NCI-H2107 treated with DMSO at 0.1 percent for 48 hours (cell line): ENCODE measurements around the gene CASP7.
"Not testable (repeated sequence)": the region's sequence is repeated elsewhere in the genome, so short reads cannot be mapped to it uniquely, and the experiment has no call there.

Experiments
- DNase-seq: peaks from one replicate; lab custom pipeline; 2025; ENCODE audit not compliant: unreplicated experiment; lab: John Stamatoyannopoulos, UW

CASP7 gene

DNA sequence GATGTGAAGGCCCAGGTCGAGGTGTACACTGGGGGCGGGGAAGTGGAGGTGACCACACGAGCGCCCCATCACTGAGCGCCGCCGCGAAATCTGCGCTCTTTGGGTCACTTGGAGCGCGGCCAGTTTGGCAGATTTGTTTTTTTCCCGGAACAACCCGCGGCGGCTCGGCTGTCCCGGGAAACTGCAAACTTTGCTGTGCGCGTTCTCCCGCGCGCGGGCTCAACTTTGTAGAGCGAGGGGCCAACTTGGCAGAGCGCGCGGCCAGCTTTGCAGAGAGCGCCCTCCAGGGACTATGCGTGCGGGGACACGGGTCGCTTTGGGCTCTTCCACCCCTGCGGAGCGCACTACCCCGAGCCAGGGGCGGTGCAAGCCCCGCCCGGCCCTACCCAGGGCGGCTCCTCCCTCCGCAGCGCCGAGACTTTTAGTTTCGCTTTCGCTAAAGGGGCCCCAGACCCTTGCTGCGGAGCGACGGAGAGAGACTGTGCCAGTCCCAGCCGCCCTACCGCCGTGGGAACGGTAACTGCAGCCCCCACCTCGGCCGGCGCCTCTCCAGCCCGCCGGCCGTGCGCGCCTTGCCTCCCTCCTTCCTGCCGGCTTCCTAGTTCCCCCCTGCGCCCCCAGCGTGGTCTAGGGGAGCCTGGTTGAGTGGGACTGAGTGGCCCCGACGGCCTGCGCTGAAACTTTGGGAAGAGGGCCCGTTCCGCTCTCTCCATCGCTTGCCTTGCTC, at the start of gene CASP7:
Gene CASP7 (plus strand): TSS at position 450 of the 727 bp plus-strand sequence. CDS start 17,582 bp downstream, outside the sequence.
- DNase-seq = peak; percentile 17

DNA sequence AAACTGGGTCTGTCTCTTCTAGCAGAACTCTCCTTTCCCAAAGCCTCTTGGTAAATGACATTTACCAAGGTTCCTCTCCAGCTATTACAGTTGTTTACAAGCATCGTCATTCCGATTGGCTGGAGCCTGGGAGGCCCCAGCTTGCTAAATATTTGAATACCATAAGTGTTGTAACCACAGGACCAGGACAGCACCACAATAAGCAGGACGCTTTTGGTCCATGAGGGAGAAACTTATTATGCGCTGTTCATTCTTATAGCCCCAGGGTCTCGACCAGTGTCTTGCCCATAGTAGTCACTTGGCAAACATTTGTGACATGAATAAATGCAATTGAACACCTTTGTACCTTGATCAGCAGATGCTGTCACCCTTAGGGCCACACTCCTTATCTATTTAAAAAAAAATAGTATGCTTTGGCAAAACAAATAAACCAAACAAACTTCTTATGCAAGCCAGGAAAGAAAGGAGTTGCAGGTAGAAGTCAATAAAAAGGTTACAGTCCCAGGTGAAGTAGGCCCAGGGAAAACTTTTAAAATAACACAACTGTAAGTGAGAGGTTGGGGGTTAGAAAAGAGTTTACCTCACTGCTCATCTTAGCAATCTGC, 48.7 kb upstream of the CASP7 start:
- no peak for DNase-seq

DNA sequence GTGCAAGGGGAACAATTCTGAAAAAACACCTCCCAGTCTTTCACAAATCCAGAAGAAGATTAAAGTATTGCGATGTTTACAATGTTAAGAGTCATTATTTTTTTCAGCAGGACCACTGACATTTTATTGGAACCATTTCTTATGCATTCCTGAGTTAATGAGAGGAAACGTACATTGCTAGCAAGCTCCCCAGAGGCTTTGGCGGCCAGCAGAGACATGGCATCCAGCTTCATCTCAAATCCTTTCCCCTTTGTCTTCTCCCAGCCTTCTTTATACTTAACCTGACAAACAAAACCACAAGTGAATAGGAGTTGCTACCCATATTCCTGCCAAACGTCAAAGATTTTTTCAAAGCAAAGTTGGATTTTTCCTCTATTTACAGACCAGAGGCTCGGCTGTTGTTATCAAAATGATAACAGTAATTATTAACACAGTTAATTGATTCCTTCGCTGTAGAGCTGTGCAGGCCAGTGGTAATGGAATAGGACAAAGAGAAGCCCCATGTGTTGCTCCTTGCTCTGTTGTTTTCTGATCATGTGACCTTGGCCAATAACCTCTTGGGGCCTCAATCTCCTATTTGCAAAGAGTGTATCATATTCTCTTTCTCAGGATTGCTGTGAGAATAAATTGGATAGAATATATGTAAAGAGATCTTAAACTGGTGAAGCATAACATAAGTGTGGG, 47.9 kb upstream of the CASP7 start:
- peak; percentile 53 for DNase-seq

DNA sequence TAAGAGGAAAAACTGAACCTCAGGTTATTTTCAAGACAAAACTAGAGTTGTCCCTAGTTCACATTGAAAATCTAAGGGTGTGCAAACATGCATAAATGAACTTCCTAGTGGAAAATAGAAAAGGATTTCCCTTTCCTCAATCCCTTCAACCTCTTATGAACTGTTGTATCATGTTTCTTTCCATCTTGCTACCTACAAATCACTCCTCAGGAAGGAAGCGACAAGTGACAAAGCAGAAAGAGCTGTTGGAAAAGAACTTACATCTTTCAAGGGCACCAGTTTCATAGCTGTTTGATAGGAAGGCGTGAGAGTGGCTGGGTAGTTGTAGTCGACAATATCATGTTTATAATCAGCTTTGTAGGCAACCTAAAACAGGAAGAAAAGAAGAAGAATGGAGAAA, 39.7 kb upstream of the CASP7 start:
- DNase-seq = no peak

DNA sequence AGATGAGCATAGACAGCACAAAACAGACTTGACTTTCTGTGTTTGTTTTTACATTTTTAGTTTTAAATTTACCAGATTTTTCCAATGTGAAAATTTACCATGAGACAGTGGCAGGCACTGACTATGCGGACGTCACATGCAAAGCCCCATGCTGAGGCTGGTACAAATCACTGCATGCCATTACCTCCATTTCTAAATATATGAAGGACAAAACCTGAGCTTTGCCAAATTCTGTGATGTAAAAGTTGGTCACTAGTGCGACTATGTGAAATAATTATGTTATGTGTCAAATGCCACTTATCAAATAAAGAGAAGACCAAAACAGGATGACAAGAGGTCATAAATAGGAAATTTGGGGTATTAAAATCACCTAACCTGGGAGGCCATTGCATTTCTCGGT, 38.0 kb upstream of the CASP7 start:
- DNase-seq = no peak

DNA sequence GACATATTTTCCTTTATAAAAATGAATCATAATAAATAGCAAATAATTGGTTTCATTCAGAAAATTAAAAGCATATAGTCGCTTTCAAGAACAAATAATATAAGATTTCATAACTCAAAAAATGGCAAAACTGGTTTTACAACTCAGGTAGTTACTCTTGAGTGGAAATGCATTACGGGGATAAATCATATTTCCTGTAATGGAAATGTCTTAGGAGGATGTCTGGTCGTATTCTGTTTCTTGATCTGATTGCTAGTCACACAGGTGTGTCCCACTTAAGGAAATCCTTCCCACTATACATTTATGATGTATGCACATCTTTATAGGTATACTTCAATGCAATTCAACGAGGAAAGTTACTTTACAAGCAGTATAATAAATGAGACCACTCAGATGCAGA, 36.5 kb upstream of the CASP7 start:
- DNase-seq = no peak

DNA sequence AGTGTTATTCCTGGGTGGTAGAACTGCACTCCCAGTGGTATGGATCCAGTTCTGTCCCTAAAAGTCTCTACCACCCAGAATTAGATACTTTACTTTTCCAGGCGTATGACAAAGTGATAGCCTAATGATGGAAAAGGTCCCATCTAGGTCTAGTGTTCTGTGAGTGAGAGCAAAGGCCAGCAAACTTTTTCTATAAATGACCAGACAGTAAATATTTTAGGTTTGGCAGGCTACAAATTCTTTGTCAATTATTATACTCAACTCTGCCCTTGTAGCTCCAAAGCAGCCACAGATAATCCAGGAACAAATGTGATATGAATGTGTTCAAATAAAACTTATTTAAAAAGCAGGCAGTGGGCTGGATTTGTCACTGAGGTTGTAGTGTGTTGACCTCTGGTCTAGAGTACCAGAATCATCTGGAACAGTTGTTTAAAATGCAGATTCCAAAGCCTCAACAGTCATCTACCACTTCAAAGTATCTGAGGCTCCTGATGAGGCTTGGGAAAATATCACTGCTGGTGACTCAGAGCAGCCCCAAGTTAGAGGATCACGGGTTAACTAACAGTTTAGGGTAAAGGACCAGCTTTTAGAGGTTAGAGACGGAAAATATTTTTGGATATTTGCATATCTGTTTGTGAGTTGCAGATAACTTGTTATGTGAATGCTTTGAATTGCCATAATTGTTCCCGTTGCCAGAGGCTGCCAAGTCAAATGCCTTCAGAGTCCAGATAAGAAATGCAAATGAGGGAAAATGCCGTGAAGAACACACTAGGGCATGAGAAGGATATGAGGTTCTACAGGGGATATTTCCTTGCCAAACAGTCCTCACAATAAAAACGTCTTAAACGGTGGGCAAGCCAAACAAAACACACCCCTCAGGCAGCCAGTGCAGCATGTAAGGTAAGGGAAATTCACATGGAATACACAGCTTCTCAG, 35.3 kb upstream of the CASP7 start:
- no peak for DNase-seq

DNA sequence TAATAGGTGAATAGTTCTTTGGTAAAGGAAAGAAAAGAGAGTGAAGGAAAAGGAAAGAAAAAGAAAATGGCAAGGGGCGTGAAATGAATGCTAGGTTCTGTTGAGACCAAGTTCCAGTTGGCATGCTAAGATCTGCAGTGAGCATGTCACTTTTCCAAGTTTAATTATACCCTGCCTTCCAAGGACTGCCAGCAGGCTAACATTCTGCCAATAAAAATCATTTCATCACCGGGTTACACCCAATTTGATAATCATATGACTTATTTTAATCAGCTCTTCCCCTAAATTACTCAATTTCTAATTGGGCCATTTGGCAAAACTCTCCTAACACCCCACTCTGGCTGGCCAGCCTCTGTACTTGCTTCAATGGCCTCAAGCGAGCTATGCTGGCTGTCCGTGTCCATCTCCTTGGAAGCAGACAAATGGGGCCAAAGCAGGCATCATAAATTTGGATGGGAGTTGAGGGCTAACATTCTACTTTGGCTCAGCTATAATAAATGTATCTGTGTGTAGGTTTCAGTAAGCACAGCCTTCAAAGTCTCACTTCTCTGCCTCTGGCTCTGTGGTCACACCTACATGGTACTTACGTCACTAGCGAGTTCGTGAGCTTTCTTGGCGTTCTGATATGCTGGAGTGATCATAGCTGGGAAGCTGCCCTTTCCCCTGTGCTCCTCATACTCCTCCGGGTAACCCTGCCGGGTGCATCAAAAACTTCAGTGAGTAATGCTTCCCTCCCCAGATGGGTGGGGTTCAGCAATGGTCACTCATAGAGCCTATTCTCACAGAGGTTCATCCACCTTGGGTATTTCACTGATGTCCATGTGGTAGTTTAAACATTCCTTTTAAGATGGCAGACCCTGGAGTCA, 33.1 kb upstream of the CASP7 start:
- no peak for DNase-seq

DNA sequence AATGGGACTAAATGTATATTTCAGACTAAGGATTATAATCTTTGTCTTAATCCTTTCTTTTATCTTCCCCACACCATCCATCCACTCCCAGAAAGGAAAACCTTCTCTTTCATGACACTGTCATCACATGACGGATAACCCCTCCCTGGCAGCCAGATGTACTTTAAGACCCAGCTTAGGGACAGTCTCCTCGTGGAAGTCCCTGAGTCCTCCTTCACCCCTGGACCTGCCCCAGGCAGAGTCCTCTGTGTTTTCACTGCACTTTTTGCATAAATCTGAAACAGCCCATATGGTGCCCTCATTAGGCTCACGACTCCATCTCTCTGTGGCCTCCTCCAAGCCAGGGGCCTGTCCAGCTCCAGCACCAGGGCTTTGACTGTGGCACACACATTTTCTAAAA, 31.9 kb upstream of the CASP7 start:
- no peak for DNase-seq

DNA sequence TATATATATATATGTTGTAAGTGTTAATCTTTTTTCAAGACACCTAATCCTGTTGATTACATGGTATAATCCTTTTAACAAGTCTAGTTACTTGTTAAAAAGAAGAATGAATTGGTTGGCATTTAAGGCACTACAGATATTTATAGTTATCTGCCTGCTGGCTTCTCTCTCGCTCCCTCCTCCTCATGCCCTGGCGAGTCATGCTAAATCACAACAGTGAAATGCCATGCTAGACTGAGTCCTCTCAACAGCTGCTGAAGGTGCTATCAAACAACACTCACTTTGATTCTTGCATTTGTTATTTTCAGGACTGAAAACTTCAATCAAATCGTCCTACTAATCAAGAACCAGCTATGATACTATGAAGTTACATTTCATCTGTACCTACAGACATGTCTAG, 31.2 kb upstream of the CASP7 start:
- DNase-seq = no peak

DNA sequence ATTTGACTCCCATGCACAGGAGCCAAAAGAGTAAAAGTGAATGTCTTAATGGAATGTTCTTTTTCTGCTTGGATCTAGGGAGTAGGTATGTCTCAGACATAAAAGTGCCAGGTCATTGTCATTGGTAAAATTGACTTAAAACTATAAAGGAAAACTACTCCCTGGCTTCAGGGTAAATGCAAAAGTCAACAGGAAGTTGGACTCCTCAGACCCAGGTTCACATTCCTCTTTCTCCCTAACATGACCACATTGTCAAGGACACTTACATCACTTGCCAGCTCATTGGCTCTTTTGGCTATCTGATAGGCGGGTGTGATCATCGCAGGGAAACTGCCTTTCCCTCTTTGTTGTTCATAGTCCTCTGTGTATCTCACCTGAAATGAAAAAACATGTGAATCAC, 29.5 kb upstream of the CASP7 start:
- DNase-seq = no peak

DNA sequence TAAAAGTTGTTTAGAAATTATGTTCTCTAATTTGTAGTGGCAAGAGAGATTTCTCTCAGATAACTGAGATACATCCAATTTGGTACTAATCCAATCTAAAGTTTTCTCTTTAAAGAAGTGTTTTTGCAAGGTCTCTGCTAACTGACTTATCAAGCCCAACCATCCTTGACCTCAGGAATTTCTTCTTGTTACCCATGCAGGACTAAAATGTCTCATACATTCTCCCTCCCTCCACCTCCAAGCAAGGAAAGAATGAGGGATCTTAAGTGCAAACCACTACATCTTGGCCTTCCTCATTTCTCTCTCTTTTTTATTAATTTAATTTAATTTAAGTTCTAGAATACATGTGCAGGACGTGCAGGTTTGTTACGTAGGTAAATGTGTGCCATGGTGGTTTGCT, 28.7 kb upstream of the CASP7 start:
- DNase-seq = no peak

DNA sequence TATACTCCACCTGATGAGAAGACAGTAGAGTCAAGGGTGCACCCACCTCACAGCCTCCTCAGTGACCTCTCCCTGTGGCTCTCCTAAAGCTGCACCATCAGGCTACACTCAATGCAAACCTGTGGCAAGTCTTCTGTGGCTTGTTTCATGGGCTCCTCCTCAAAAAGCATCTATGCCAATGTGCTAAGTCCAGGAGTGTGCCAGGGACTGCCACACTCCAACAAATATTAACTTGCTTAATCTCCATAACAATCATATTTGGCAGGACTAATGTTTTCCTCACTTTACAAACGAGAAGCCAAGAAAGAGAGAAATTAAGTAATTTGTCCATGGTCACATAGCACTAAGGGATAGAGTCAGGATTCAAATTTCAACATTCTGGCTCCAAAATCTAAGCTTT, 27.8 kb upstream of the CASP7 start:
- no peak for DNase-seq

DNA sequence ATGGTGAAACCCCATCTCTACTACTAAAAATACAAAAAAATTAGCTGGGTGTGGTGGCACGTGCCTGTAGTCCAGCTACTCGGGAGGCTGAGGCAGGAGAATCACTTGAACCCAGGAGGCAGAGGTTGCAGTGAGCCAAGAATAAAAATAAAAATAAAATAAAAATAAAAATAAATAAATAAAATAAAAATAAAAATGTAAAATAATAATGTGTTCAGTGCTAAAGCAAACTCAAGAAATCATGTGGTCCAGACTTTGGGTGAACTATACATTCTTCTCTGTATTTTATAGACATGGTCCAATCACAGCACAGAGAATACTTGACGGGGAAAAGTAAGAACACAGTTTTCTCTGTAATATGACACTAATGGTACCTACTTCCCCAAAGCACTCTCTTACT, 27.3 kb upstream of the CASP7 start:
- DNase-seq = not testable (repeated sequence)

DNA sequence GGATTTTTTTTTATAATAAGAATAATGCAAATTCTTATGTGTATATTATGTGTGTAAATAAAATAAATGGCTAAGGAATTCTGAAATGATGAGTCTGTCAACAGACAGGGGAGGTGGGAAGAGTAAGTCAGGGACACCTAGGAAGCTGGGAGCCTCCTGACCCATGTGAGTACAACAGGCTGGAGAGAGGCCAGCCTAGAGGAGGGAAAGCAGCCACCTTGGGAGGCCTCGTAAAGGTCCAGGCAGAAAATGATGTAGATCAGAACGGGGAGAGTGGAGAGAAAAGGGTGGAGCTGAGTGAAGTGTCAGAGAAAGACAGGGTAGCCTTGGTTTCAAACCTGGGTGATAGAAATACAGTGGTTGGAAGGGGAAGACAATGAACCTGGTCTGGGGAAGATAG, 22.8 kb upstream of the CASP7 start:
- DNase-seq = no peak

DNA sequence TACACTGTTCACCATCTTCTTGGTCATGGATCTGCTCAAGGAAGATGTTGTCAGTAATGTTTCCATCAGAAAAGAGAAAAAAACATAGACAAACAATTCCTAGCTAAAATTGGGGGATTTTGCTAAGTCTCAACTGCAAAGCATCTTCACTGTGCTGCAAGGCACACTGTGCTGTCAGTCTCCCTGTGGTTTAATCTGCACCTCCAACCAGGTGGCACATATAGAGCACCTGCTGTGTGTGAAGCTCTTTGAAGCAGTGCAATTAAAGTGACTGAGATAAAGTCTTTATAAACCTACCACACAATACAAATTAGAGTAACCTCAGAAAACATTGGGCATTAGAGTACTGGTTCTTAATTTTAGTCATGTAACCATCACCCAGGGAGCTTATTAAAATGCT, 22.2 kb upstream of the CASP7 start:
- no peak for DNase-seq

DNA sequence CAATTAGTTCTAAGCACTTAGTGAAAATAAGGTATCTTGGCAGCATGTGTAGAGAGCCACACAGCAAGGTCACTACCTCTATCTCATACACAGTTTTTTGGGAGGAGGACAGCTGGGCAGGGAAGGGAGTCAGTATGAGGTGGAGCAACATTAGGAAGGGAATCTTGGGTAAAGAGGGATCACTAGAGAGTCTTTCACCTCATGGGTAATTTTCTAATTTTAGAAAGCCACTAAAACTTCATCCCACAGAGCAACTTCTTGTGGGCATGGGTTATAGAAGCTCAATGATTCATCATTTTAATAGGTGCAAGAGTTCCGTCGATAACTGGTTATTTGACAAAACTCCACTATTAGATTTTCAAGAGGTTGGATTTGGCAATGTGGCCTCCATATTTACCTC, 18.4 kb upstream of the CASP7 start:
- DNase-seq = no peak

DNA sequence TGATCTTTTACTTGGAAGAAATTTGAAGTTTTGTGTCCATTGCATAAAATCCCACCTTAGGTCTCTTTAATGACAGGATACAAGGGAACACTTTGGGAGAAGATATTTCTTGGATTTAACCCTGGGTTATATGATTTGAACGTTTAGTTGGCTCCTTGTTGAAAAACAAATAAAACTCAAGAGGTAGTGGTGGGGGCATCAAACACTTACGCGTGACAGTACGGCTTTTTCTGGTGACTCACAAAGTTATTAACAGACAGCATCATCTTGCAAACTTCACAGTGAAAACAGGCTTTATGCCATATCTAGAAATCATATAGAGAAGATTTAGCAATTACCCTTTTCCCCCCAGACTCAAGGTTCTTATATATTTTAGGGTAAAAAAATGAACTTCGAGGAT, 16.6 kb upstream of the CASP7 start:
- no peak for DNase-seq

DNA sequence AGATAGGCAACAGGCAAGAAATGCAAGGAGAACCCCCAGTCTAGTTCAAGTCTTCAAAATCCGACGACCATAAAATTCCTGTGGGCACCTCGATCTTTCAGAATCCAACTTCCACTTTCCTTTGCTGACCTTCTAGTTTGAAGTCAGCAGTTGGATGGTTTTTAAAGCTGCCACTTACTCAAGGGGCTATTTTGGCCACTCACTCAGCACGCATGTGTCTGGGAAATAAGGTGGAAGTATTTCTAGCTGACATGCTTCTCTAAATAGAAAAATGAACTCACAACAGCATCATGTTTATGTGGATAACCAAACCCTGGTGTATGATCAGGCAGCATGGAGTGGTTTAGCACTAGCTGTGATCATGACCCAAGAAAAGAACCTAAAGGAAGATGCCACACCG, 15.8 kb upstream of the CASP7 start, which contains the start of gene NRAP:
Gene NRAP (minus strand): TSS at position 134 of the 400 bp plus-strand sequence. CDS start 159 bp downstream, outside the sequence.
- no peak for DNase-seq

DNA sequence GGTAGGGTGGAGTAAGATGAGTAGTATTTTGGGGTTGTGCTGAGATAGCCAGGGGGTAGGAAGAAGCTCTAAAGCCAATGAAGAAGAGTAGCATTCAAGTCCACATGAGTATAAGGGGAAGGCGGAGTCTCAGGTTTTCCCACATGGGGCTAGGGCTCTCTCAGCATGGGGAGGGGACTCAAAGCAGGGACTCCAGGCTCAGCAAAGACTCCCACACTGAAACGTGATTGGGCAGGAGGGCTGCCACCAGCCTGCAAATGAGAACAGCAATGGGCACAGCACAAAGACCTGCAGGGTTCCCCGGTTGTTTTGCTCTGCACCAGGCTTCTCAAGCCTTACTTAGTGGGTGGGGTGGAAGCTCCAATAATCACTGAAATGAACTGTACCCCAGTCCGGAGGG, 14.4 kb upstream of the CASP7 start:
- no peak for DNase-seq
